GM18498 (cell line): ENCODE results near the gene APBA2.

Source experiments
- ATAC-seq: cut with Tn5 transposase; IDR thresholded peaks from one replicate; pipeline ENCODE4 v1.9.1; 2021; ENCODE audit warnings: mild to moderate bottlenecking, moderate library complexity; ENCODE audit not compliant: unreplicated experiment

APBA2 gene

GRCh38 chr15:28914046-28914445 lies 28.3 kb downstream of the APBA2 start:
- no peak for ATAC-seq

DNA sequence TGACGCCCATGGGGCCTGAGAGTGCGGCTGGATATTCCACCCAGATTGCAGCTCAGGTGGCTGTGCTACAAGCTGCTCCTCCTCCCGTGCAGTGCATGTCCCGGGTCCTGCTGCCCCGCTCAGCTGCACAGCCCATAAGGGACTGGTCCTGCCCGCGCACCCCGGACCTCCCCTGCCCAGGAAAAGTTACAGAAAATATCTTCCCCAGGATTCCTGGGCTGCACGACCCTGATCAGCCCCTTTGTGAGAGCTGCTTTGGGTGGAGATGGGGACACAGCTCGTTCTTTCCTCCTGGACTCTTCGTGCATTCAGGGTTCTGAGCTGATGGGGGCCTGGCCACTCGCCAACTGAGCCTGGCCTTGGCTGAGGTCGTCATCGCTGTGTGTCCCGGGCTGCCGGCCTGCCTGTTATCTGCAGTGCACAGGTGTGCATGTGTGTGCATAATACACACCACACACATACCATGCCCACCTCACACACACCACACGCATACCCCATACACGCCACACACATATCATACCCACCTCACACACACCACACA lies 28.8 kb downstream of the APBA2 start:
- no peak for ATAC-seq

DNA sequence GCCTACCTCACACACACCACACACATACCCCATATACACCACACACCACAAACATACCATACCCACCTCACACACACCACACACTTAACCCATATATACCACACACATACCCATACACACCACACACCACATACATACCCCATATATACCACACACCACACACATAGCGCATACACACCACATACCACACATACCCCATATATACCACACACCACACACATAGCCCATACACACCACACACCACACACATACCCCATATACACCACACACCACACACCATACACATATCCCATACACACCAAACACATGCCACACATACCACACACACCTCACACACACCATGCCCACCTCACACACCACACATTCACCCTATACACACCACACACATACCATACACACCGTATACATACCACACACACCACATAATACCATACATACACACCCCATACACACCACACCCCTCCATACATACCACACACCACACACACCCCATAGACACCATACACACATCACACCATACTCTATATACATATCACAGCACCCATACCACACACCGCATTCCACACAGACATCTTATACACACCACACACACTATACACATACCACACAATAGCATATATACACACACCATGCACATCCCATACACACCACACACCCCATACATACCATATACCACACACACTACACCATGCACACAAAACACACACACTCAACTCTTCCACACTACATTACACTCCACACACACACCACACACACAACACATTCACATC lies 29.5 kb downstream of the APBA2 start:
- ATAC-seq: no peak

- ATAC-seq: no peak
Observed at GRCh38 chr15:28915935-28916334, 30.2 kb downstream of the APBA2 start.

DNA sequence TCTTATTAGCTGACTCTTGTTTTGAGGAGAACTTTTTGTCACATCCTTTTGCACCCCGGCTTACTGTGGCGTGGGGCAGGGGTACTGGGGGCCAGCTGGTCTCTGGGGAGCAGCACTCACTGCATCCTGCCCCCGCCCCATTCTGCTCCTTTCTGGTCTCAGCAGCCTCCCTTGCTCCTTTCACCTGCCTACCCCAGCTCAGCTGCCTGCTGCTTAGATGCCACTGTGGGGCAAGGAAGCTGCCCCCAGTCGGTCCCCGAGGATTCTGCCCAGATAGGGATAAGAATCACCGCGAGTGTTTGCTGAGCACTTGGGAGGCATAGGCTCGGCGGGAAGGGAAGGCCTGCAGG lies 32.0 kb downstream of the APBA2 start:
- ATAC-seq: no peak

GRCh38 chr15:28918141-28918983 lies 32.6 kb downstream of the APBA2 start:
- ATAC-seq: no peak

- no peak for ATAC-seq
Observed at GRCh38 chr15:28919201-28919635, 33.4 kb downstream of the APBA2 start.

DNA sequence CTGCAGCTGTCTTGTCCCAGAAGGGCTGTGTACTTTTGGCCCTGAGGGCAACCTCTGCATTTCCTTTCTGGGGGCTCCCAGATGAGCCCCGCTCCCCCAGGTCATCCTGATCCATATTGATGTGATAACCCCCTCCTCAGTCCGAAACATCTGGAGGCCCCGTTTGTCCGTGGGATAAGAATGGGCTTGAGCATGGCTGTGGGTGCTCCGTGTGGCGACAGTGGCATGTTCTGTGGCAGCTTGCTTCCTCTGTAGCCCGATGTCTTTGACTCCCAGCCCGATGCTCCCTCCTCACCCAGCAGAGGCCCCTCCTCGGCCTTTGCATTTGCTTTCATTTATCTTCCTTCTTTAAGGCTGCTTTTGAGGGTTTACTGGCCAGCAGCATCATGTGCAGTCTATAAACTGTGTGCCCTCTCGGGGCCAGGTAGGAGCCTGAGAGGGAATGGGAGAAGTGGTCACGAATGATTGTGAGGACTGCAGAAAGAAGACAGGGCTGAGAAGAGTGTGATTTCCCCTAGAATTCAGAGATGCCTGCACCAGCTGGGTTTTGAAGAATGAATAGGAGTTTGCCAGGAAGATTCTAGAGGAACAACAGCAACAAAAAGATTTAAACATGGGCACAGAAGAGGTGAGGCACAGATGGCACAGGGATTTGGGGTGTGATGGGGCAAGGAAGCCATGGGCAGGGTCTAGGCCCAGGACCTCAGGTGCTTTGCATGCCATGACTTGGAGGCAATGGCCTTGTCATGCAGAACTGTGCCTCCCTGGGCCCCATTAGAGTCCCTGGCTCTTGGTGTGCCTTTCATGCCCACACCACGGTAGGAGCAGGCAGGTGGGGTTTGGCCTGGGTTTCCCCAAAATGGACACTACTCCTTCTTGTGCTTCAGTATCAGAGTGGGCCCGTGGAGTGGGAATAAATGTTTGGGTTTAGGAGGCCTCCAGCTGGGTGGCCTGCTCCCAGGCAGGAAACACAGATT lies 34.2 kb downstream of the APBA2 start:
- no peak for ATAC-seq

DNA sequence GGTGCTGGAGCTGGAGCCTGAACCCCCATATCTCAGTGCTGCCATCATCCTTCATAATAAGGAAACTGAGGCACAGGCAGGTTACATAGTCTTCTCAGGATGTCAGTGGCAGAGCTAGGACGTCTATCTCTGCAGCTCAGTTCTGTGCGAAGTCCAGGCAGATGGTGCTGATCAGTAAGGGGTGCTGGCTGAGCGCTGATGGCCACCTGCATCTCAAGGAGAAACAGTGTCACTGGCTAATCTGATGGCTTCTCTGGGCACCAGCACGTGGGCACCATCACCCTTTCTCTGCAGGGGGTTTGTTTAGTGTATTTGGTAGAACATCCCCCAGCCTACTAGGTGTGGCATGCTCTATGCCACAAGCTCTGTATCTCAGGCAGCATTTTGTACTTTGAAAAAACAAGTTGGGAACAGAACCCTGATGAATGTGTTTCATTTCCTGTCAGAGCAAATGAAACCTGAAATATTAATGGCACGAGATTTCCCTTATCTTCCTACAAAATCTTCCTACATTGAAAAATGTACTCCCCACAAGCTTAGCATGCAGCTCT lies 35.1 kb downstream of the APBA2 start:
- no peak for ATAC-seq

- no peak for ATAC-seq
Observed at GRCh38 chr15:28921336-28921735, 35.6 kb downstream of the APBA2 start.

DNA sequence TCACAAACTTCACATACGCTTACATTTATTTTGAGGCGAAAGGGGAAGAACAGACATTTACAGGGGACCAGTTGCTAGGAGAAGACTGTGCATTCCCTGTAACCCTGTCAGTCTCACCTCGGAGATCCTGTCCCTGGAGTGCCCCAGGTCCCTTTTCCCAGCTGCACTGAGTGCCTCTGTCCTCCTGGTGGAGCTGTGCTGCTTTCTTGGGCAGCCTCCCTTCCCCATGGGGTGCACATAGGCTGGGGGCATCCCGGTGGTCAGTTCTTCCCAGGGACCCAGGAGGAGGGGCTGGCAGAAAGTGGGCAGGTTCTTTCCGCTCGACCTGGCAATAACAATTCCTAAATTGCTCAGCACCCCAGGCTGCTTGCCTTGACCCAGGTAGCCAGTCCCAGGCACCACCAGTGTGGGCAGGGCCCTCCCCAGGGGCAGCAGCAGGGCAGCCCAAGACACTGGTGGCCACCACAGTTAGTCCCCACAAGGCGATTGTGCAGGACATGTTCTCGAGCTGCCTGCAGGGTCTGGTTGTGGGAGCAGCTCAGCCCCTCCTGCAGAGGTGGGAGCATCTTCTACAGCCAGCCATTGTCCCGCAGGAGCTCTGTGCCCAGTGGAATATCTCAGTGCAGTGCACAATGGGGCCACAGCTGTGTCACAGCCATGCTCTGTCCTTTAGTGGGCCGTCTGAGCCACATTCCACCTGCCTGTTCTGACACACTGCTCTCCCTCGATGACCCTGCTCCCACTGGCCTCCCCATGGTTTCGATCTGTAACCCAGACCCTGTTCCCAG lies 36.3 kb downstream of the APBA2 start:
- ATAC-seq: no peak

- no peak for ATAC-seq
Observed at GRCh38 chr15:28922707-28923012, 36.9 kb downstream of the APBA2 start.

- no peak for ATAC-seq
Observed at GRCh38 chr15:28923726-28924280, 38.0 kb downstream of the APBA2 start.

GRCh38 chr15:28927043-28927442 lies 41.3 kb downstream of the APBA2 start:
- ATAC-seq: no peak

GRCh38 chr15:28929200-28929599 lies 43.4 kb downstream of the APBA2 start:
- no peak for ATAC-seq

DNA sequence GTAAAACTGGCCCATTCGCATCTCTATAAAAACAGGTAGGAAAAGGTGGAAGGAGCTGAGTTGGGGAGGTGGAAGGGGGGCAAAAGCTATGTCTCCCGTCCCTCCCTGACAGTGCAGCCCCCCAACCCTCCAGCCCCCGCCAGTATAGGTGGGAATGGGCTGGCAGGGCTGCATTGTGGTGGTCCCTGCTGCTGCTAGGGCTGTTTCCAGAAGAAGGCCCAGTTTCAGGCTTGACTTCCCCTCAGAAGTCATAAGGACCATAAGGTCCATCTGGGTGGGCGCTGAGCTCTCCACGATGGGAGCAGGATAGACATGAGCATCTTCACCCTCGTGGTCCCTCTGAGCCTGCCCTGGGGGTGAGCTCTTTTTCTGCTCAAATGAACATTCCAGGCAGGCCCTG lies 44.2 kb downstream of the APBA2 start:
- ATAC-seq: no peak

DNA sequence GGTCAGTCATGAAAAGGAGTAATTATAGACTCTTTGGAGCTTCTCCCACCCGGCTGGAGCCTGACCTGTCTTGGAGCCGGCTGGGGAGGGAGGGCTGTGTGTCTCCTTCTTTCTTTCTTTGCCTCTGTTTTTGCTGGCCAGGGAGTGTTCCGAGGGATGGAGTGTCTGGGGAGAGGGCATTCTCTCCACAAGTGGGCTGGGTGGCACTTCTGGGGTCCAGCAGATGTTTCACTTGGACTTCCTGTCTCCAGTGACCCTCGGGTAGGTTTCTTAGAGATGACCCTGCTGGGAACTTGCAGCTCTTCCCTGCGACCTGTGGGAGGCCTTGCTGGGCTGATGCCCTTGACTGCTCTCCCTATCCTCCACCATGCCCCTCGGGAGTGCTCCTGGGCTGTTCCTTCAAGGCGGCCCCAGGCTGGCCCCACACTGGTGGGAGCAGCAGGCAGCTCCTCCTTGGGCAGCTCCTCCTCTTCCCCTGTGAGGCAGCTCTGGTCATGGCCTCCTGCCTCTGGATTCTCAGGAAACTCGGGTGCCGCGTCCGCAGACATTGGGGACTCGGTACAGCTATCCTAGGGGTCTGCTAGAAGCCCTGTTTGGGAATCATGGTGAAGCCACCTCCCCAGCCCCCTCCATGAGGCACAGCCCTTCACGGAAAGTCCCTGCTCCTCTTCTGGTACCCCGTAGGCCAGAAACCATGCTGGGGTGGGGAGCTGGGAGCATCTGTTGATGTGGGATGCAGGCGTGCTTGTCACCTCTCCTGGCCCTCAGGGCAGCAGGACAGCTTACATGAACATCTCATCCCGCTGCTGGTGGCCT lies 44.9 kb downstream of the APBA2 start:
- no peak for ATAC-seq

- no peak for ATAC-seq
Observed at GRCh38 chr15:28931828-28932227, 46.1 kb downstream of the APBA2 start.

DNA sequence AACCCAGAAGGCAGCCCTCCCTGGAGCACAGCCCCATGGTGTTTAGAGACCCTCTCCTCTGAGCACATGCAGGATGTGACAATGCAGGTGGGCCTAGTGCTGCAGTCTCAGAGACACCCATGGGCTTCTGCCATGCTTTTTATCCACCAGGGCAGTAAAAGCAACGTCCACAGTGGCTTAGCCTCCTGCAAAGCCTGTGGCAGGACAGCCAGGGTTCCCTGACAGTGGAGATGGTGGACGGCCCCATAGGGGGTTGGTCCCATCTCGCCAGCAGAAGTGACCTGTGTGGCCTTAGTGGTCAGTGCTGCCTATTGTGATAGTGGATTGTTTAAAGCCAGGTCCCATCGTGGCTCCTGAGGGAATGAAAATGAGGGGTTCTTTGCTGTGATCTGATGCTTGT lies 46.6 kb downstream of the APBA2 start:
- no peak for ATAC-seq
